Measurements from ENCODE around the gene ORM2.

The ORM2 gene

GRCh38 chr9:114364134-114365041 lies 34.7 kb downstream of the ORM2 start:
- TF ChIP-seq, protein P1, sequence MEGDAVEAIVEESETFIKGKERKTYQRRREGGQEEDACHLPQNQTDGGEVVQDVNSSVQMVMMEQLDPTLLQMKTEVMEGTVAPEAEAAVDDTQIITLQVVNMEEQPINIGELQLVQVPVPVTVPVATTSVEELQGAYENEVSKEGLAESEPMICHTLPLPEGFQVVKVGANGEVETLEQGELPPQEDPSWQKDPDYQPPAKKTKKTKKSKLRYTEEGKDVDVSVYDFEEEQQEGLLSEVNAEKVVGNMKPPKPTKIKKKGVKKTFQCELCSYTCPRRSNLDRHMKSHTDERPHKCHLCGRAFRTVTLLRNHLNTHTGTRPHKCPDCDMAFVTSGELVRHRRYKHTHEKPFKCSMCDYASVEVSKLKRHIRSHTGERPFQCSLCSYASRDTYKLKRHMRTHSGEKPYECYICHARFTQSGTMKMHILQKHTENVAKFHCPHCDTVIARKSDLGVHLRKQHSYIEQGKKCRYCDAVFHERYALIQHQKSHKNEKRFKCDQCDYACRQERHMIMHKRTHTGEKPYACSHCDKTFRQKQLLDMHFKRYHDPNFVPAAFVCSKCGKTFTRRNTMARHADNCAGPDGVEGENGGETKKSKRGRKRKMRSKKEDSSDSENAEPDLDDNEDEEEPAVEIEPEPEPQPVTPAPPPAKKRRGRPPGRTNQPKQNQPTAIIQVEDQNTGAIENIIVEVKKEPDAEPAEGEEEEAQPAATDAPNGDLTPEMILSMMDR (IDR thresholded peaks at IDR 0.05; ENCODE audit: low read depth, low read length) = no peak
- H3K4me3 ChIP-seq (ENCODE audit: low read depth, low read length) = no peak overlapping the region

DNA sequence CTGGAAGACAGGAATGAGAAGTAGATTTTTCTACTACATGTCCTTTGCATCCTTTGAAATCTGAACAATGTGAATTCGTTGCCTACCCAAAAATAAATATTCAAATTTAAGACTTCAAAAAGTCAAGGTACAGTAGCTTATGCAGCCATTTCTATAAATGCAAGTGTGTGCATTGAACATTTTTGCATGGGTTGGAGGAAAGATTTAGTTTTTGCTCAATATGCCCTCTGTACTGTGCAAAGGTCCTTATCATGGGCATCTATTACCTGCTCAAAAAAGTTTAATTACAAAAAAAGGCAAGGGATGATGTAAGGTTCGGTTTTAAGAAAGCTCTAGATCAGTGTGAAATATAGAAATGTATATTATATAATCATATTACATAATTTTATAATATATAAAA lies 35.5 kb downstream of the ORM2 start:
- TF ChIP-seq, protein P1 (IDR thresholded peaks at IDR 0.05; ENCODE audit: low read depth, low read length) = no peak
- no peak overlapping the region for H3K4me3 ChIP-seq (ENCODE audit: low read depth, low read length)

DNA sequence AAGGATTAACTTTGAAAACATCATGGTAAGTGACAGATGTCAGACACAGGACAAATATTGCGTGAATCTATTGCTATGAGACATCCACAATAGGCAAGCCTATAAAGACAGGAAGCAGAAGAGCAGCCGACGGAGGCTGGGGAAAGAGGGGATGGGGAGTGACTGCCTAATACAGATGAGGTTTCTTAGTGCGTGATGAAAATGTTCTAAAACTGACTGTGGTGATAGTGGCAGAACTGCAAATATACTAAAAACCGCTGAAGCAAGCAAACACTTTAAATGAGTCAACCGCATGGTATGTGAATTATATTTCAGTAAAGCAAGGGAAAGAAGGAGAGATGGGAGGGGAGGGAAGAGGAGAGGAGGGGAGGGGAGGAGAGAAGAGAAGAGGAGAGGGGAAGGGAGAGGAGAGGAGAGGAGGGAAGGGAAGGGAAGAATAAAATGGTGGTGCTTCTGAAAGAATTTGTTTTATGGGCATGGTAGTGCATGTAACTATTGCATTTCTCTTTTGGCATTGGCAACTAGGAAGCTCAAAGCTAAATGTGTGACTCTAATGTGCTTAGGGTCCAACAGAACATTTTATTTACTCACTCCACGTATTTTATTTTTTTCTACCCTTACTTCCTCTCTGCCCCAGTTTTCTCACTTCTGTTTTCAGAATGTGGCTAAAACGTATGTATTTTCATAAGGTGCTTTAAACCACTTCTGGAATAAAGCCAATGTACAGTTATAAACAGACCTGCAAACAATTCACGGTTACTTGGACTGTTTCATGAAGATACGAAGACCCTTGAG lies 36.9 kb downstream of the ORM2 start:
- TF ChIP-seq, protein P1 (IDR thresholded peaks at IDR 0.05; ENCODE audit: low read depth, low read length) = no peak
- no peak overlapping the region for H3K4me3 ChIP-seq (ENCODE audit: low read depth, low read length)

DNA sequence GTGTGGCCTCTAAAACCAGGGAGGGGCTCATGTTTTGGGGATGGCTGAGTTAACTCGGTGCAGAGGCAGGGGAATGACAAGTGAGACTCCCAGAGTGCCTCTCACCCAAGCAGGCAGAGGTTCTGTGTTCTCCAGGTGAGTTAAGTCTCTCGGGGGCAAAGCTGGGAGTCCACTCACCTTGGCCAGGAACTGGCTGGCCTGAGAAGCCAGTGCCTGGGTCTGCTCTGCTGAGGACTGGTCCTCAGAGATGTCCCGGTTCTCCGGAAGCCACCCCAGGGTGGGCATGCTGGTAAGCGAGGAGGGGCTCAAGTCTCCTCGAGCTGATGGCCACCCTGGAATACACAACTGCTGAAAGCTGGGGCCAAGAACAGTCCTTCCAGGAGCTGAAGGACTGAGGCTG lies 37.7 kb downstream of the ORM2 start:
- no peak overlapping the region for H3K4me3 ChIP-seq (ENCODE audit: low read depth, low read length)
- TF ChIP-seq, protein P1 (IDR thresholded peaks at IDR 0.05; ENCODE audit: low read depth, low read length) = no peak

- H3K4me3 ChIP-seq (ENCODE audit: low read depth, low read length) = no peak overlapping the region
Observed at GRCh38 chr9:114367772-114368569, 38.3 kb downstream of the ORM2 start.

GRCh38 chr9:114369216-114370130 lies 39.8 kb downstream of the ORM2 start:
- H3K4me3 ChIP-seq (ENCODE audit: low read depth, low read length) = no peak overlapping the region
- TF ChIP-seq, protein P1 (IDR thresholded peaks at IDR 0.05; ENCODE audit: low read depth, low read length) = no peak

More at GRCh38 chr9:114367772-114368569, 38.3 kb downstream of the ORM2 start:
- TF ChIP-seq, protein P1 (IDR thresholded peaks at IDR 0.05; ENCODE audit: low read depth, low read length) = no peak
